Esophagus muscularis mucosa (tissue), 4 donors: ENCODE measurements around the gene NRIP1.

ENCODE experiments used
- CTCF ChIP-seq, 3 experiments: fragments of 200-600 bp in 2 of 3; fragments of 450-650 bp in 1 of 3; sonication (generic) in 2 of 3; IDR thresholded peaks; one replicate each; pipeline ENCODE4 v1.5.1; 2017 to 2019; ENCODE audit warnings: antibody characterized with exemption in 3 of 3, mild to moderate bottlenecking in 2 of 3, moderate library complexity in 1 of 3
- EP300 ChIP-seq: sonication (generic); formaldehyde crosslinking; IDR thresholded peaks from one replicate; pipeline ENCODE4 v1.6.1; 2017; ENCODE audit warnings: antibody characterized with exemption
- POLR2A ChIP-seq: fragments of 450-650 bp; IDR thresholded peaks from one replicate; pipeline ENCODE4 v1.6.1; 2017; ENCODE audit warnings: antibody characterized with exemption, moderate library complexity, mild to moderate bottlenecking, low read depth
- POLR2AphosphoS5 ChIP-seq, 2 donors: sonication (generic); formaldehyde crosslinking; IDR thresholded peaks; one replicate each; pipeline ENCODE4 v1.6.1; 2017; ENCODE audit warnings: antibody characterized with exemption in 2 of 2

DNA sequence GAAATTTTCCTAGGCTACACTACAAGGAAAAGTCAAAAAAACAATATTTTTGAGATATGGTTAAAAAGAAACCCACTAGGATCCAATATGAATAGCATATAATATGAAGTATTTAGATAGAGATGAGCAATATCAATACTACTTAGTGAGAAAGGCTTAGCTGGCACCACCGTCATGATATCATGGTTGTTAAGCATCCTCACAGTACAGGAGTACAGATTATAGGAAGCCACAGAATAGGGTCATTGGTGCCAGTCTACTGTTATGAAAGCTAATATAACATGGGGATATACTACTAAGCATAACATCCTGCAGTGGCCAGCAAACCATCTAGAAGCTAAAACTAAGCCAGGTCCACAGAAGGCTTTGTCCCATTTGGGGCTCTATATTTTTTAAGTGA lies 28.4 kb upstream of the NRIP1 start:
- TF ChIP-seq POLR2A, result no peak
- TF ChIP-seq CTCF (IDR thresholded peaks at IDR 0.05), result no peak
- TF ChIP-seq POLR2AphosphoS5 (IDR thresholded peaks at IDR 0.05), result no peak
- no peak for TF ChIP-seq EP300
